Uterus (tissue), 4 donors: ENCODE measurements around the gene CALML6. TPM values are rescaled to one million over a fixed set of nuclear protein-coding genes. Genes with fewer than 3 reads are reported as not detected.

ENCODE experiments used
- DNase-seq, 2 donors: peaks; one replicate each; pipeline ENCODE4 v3.0.0-alpha.2; 2019 to 2020
- H3K27ac ChIP-seq, 2 donors: fragments of 200-600 bp; sonication (generic); 1 replicate in 1 of 2; 2 replicates in 1 of 2; pipeline ENCODE4 v1.5.1; 2016 to 2018
- H3K27me3 ChIP-seq, 2 donors: fragments of 200-600 bp; sonication (generic); one replicate each; pipeline ENCODE4 v1.5.1; 2018 to 2019; ENCODE audit warnings: control low read depth in 1 of 2
- H3K36me3 ChIP-seq, 2 donors: fragments of 200-600 bp; sonication (generic); one replicate each; pipeline ENCODE4 v1.5.1; 2019; ENCODE audit warnings: control low read depth in 1 of 2
- H3K4me1 ChIP-seq, 2 donors: fragments of 200-600 bp; sonication (generic); one replicate each; pipeline ENCODE4 v1.5.1; 2018 to 2019; ENCODE audit warnings: control low read depth in 1 of 2
- H3K4me3 ChIP-seq, 2 donors: fragments of 200-600 bp; sonication (generic); 1 replicate in 1 of 2; 2 replicates in 1 of 2; pipeline ENCODE4 v1.5.1; 2018 to 2019; ENCODE audit warnings: mild to moderate bottlenecking in 1 of 2
- H3K9me3 ChIP-seq, 2 donors: fragments of 200-600 bp; sonication (generic); one replicate each; pipeline ENCODE4 v1.5.1; 2019; ENCODE audit warnings: control low read depth in 1 of 2
- POLR2A ChIP-seq, 2 donors: fragments of 450-650 bp; IDR thresholded peaks; one replicate each; pipeline ENCODE4 v1.6.1; 2016; ENCODE audit warnings: antibody characterized with exemption in 2 of 2, mild to moderate bottlenecking in 1 of 2, moderate library complexity in 1 of 2
- intact Hi-C: fragments of 100-400 bp; cut with DNase I; formaldehyde crosslinking; loops from one replicate; pipeline ENCODE4 v1.15.1; 2023; ENCODE audit warnings: low total_unique reads
- total RNA-seq, 4 donors: library from RNA; depleted of rRNA in 3 of 4; stranded (reverse); fragments of >200 nt in 3 of 4; gene quantifications; one replicate each; pipeline versions ENCODE4 v1.1.0 to v1.2.4, GENCODE V29; 2014 to 2023
- TF ChIP-seq, protein P1 (sequence below), 4 experiments: fragments of 200-600 bp in 2 of 4; fragments of 450-650 bp in 2 of 4; sonication (generic) in 2 of 4; IDR thresholded peaks; one replicate each; pipeline ENCODE4 v1.5.1; 2016 to 2019; ENCODE audit warnings: antibody characterized with exemption in 4 of 4, mild to moderate bottlenecking in 2 of 4, moderate library complexity in 1 of 4
- donor health status: DM: yes; HTN: yes; CAD: no.

The CALML6 gene
- total RNA-seq, 4 donors from 2014 or later = 0.58 TPM; not detected in 3

- Histone ChIP-seq H3K27ac (no peak overlapping the region), H3K27me3 (no peaks in the 10 kb centered on the region), H3K36me3 (no peaks in the 10 kb centered on the region), H3K9me3 (no peaks in the 10 kb centered on the region), H3K4me1 (no peaks in the 10 kb centered on the region), H3K4me3 (no peak overlapping the region)
- DNase-seq = no peak
- TF ChIP-seq, protein P1, sequence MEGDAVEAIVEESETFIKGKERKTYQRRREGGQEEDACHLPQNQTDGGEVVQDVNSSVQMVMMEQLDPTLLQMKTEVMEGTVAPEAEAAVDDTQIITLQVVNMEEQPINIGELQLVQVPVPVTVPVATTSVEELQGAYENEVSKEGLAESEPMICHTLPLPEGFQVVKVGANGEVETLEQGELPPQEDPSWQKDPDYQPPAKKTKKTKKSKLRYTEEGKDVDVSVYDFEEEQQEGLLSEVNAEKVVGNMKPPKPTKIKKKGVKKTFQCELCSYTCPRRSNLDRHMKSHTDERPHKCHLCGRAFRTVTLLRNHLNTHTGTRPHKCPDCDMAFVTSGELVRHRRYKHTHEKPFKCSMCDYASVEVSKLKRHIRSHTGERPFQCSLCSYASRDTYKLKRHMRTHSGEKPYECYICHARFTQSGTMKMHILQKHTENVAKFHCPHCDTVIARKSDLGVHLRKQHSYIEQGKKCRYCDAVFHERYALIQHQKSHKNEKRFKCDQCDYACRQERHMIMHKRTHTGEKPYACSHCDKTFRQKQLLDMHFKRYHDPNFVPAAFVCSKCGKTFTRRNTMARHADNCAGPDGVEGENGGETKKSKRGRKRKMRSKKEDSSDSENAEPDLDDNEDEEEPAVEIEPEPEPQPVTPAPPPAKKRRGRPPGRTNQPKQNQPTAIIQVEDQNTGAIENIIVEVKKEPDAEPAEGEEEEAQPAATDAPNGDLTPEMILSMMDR (IDR thresholded peaks at IDR 0.05) = no peak
- TF ChIP-seq POLR2A (IDR thresholded peaks at IDR 0.05) = no peak
- intact Hi-C loops = no loop called here
Measured at GRCh38 chr1:1926346-1926811, 11.3 kb downstream of the CALML6 start.

GRCh38 chr1:1926886-1927660, 12.0 kb downstream of the CALML6 start:
- H3K36me3 ChIP-seq = no peaks in the 10 kb centered on the region
- no peaks in the 10 kb centered on the region for H3K9me3 ChIP-seq
- H3K4me3 ChIP-seq = no peak overlapping the region
- no peaks in the 10 kb centered on the region for H3K27me3 ChIP-seq
- H3K4me1 ChIP-seq = no peaks in the 10 kb centered on the region
- no peak for TF ChIP-seq POLR2A (IDR thresholded peaks at IDR 0.05)
- TF ChIP-seq, protein P1 (IDR thresholded peaks at IDR 0.05) = no peak
- no peak overlapping the region for H3K27ac ChIP-seq
- intact Hi-C loops = no loop called here
- DNase-seq = no peak

- H3K9me3 ChIP-seq = no peaks in the 10 kb centered on the region
- H3K4me3 ChIP-seq = no peak overlapping the region
- no peaks in the 10 kb centered on the region for H3K36me3 ChIP-seq
- no peak overlapping the region for H3K27ac ChIP-seq
- TF ChIP-seq POLR2A (IDR thresholded peaks at IDR 0.05) = no peak
- TF ChIP-seq, protein P1 (IDR thresholded peaks at IDR 0.05) = no peak
- intact Hi-C loops = no loop called here
- DNase-seq = no peak
- no peaks in the 10 kb centered on the region for H3K4me1 ChIP-seq
- no peaks in the 10 kb centered on the region for H3K27me3 ChIP-seq
Measured at GRCh38 chr1:1927751-1928150, 12.7 kb downstream of the CALML6 start.

DNA sequence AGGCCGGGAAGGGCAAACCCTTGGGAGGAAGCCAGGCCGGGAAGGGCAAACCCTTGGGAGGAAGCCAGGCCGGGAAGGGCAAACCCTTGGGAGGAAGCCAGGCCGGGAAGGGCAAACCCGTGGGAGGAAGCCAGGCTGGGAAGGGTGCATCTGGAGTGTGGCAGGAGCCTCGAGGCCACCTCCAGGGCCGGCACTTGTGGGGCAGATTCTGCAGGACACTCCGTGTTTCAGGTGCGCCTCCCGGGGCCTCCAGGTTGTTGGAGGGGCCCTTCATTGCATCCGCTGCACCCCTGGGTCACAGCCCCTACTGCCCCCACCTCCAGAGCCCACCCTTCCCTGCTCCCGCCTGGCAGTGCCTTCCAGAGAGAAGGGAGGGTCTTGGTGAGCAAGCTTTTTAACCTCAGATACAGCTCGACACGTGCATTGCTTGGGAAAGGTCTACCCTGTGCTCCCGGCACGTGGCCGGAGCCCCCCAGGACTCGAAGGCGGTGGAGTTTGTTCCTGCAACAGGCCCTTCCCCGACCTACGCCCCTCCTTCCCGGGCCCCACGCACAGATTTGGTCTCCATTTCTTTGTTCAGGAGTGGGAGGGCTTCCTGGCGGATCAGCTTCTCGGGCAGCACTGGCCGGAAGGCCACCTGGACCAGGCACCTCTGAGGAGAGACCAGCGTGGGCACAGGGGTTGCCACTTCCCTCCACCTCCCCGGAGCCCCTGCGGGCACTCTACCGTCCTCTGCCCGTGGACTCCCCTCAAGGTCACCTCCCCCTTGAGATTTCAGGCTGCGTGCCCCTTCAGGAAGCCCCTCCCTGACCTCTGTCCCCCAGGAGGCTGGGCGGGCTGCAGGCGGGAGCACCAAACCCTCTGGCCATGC, 13.4 kb downstream of the CALML6 start:
- intact Hi-C loops = no loop called here
- DNase-seq = no peak
- Histone ChIP-seq H3K36me3 (no peaks in the 10 kb centered on the region), H3K9me3 (no peaks in the 10 kb centered on the region), H3K4me1 (no peaks in the 10 kb centered on the region), H3K27ac (no peak overlapping the region), H3K4me3 (no peak overlapping the region), H3K27me3 (no peaks in the 10 kb centered on the region)
- TF ChIP-seq, protein P1 (IDR thresholded peaks at IDR 0.05) = no peak
- TF ChIP-seq POLR2A (IDR thresholded peaks at IDR 0.05) = no peak
